PC-9 (cell line): ENCODE data around the gene ZNF672. TPM values are rescaled to one million over a fixed set of nuclear protein-coding genes. Genes with fewer than 3 reads are reported as not detected.

ENCODE experiments used
- BruUV-seq: library from RNA; stranded (reverse); fragments of 400-500 nt; replicated peaks from 2 replicates; lab custom pipeline; 2021; lab: Mats Ljungman, UMichigan
- CTCF ChIA-PET: fragments of 300-600 bp; sonication (Branson Sonifier 250); formaldehyde crosslinking; loops from one replicate; lab custom pipeline; 2022; ENCODE audit warnings: antibody characterized with exemption; lab: Charles Lee
- POLR2A ChIA-PET: fragments of 300-600 bp; sonication (Branson Sonifier 250); formaldehyde crosslinking; loops from one replicate; lab custom pipeline; 2022; ENCODE audit warnings: antibody characterized with exemption; ENCODE audit not compliant: unreplicated experiment; lab: Charles Lee
- DNase-seq, 2 experiments: peaks; one replicate each; pipeline versions ENCODE4 v3.0.0 to v3.0.0-alpha.2; 2015 to 2022; ENCODE audit warnings: mixed read lengths in 1 of 2
- H2AFZ ChIP-seq: fragments of 200-600 bp; sonication (generic); 2 replicates; pipeline ENCODE4 v1.8.1; 2017; ENCODE audit warnings: antibody characterized with exemption
- H3F3A ChIP-seq: fragments of 200-600 bp; sonication (generic); 2 replicates; pipeline ENCODE4 v1.8.1; 2017; ENCODE audit warnings: antibody characterized with exemption, mild to moderate bottlenecking, low read depth; ENCODE audit not compliant: insufficient read depth
- H3K27ac ChIP-seq: fragments of 200-600 bp; sonication (generic); 2 replicates; pipeline ENCODE4 v1.6.1; 2016; ENCODE audit warnings: mixed run types
- H3K27me3 ChIP-seq: fragments of 200-600 bp; sonication (generic); 2 replicates; pipeline ENCODE4 v1.6.1; 2016; ENCODE audit warnings: low read depth, mixed run types; ENCODE audit not compliant: insufficient read depth
- H3K36me3 ChIP-seq: fragments of 200-600 bp; sonication (generic); 2 replicates; pipeline ENCODE4 v1.6.1; 2016; ENCODE audit warnings: low read depth, mixed run types
- H3K4me1 ChIP-seq: fragments of 200-600 bp; sonication (generic); replicated peaks from 2 replicates; pipeline ENCODE4 v1.6.1; 2016; ENCODE audit warnings: mixed run types; ENCODE audit not compliant: insufficient read depth
- H3K4me2 ChIP-seq: fragments of 200-600 bp; sonication (generic); 2 replicates; pipeline ENCODE4 v1.6.1; 2017; ENCODE audit warnings: mixed run types
- H3K4me3 ChIP-seq: fragments of 200-600 bp; sonication (generic); 2 replicates; pipeline ENCODE4 v1.6.1; 2016; ENCODE audit warnings: mixed run types
- H3K79me2 ChIP-seq: fragments of 200-600 bp; sonication (generic); 2 replicates; pipeline ENCODE4 v1.6.1; 2017; ENCODE audit warnings: low read depth, mixed run types
- H3K9me2 ChIP-seq: fragments of 200-600 bp; sonication (generic); 2 replicates; pipeline ENCODE4 v1.8.1; 2017; ENCODE audit warnings: mild to moderate bottlenecking; ENCODE audit not compliant: insufficient read depth
- H3K9me3 ChIP-seq: fragments of 200-600 bp; sonication (generic); 2 replicates; pipeline ENCODE4 v1.8.1; 2016; ENCODE audit warnings: low read depth; ENCODE audit not compliant: insufficient read depth
- H4K20me1 ChIP-seq: fragments of 200-600 bp; sonication (generic); 2 replicates; pipeline ENCODE4 v1.8.1; 2017; ENCODE audit not compliant: insufficient read depth
- CTCF ChIP-seq: fragments of 200-600 bp; sonication (generic); conservative IDR thresholded peaks from 2 replicates; pipeline ENCODE4 v1.6.1; 2017; ENCODE audit warnings: mixed run types, antibody characterized with exemption, mild to moderate bottlenecking, moderate library complexity
- EZH2 ChIP-seq: fragments of 200-600 bp; sonication (generic); IDR thresholded peaks from 2 replicates; pipeline ENCODE4 v1.8.0; 2017; ENCODE audit warnings: antibody characterized with exemption, low read depth
- intact Hi-C: fragments of 100-400 bp; cut with micrococcal nuclease; formaldehyde crosslinking; loops from one replicate; pipeline ENCODE4 v1.10.0; 2022; ENCODE audit not compliant: unreplicated experiment
- total RNA-seq: library from RNA; stranded (reverse); gene quantifications from 2 replicates; pipeline ENCODE4 v1.2.3, GENCODE V29; 2021

ZNF672 gene
- total RNA-seq, 1 experiment from 2014 or later, result 24.7 TPM

- no TSS peak for BruUV-seq
- ChIA-PET CTCF (no interaction called here), POLR2A (no interaction called here)
- no peak overlapping the region for H3K4me2 ChIP-seq
- intact Hi-C loops, result no loop called here
- no peak overlapping the region for H2AFZ ChIP-seq
- no peak for DNase-seq
- no peak overlapping the region for H3K4me3 ChIP-seq
- no peak overlapping the region for H3K27ac ChIP-seq
- peaks cover 28% of the 10 kb centered on the region; the same call in 1 of the 2 replicates for H3K27me3 ChIP-seq
- H3F3A ChIP-seq, result no peaks in the 10 kb centered on the region
- no peaks in the 10 kb centered on the region for H3K79me2 ChIP-seq
- no peak for TF ChIP-seq CTCF
- H3K9me3 ChIP-seq, result no peaks in the 10 kb centered on the region
- H3K9me2 ChIP-seq, result no peaks in the 10 kb centered on the region
- no peaks in the 10 kb centered on the region for H3K36me3 ChIP-seq
- H4K20me1 ChIP-seq, result no peaks in the 10 kb centered on the region
- no peaks in the 10 kb centered on the region for H3K4me1 ChIP-seq
Measured at GRCh38 chr1:248790456-248790855, 47.6 kb upstream of the ZNF672 start.

- H3K27me3 ChIP-seq, result peaks cover 26% of the 10 kb centered on the region; the same call in 1 of the 2 replicates
- H3K4me3 ChIP-seq, result no peak overlapping the region
- H4K20me1 ChIP-seq, result no peaks in the 10 kb centered on the region
- no peaks in the 10 kb centered on the region for H3K79me2 ChIP-seq
- CTCF ChIA-PET, result no interaction called here
- DNase-seq, result no peak
- H3K4me2 ChIP-seq, result no peak overlapping the region
- intact Hi-C loops, result no loop called here
- H2AFZ ChIP-seq, result no peak overlapping the region
- no TSS peak for BruUV-seq
- no peak overlapping the region for H3K27ac ChIP-seq
- POLR2A ChIA-PET, result no interaction called here
- H3K36me3 ChIP-seq, result no peaks in the 10 kb centered on the region
- H3F3A ChIP-seq, result no peaks in the 10 kb centered on the region
- no peaks in the 10 kb centered on the region for H3K4me1 ChIP-seq
- no peaks in the 10 kb centered on the region for H3K9me3 ChIP-seq
- no peaks in the 10 kb centered on the region for H3K9me2 ChIP-seq
- TF ChIP-seq CTCF, result no peak
- no peak for TF ChIP-seq EZH2
Measured at GRCh38 chr1:248791010-248791409, 47.0 kb upstream of the ZNF672 start.

- H3K4me2 ChIP-seq, result no peak overlapping the region
- TF ChIP-seq EZH2 (no peak), CTCF (no peak)
- no peaks in the 10 kb centered on the region for H3K9me2 ChIP-seq
- H3K4me3 ChIP-seq, result no peak overlapping the region
- H3K27ac ChIP-seq, result no peak overlapping the region
- no peak for DNase-seq
- H3K79me2 ChIP-seq, result no peaks in the 10 kb centered on the region
- no peaks in the 10 kb centered on the region for H3K9me3 ChIP-seq
- no peaks in the 10 kb centered on the region for H3K4me1 ChIP-seq
- H2AFZ ChIP-seq, result no peak overlapping the region
- H3F3A ChIP-seq, result no peaks in the 10 kb centered on the region
- intact Hi-C loops, result no loop called here
- no peaks in the 10 kb centered on the region for H3K36me3 ChIP-seq
- BruUV-seq, result no TSS peak
- H3K27me3 ChIP-seq, result peaks cover 24% of the 10 kb centered on the region; the same call in 1 of the 2 replicates
- H4K20me1 ChIP-seq, result no peaks in the 10 kb centered on the region
- POLR2A ChIA-PET, result no interaction called here
- CTCF ChIA-PET, result no interaction called here
Measured at GRCh38 chr1:248792342-248792741, 45.7 kb upstream of the ZNF672 start.
